GM04503 (cell line): ENCODE data around the gene MAP2.
"Not testable (repeated sequence)": the region's sequence is repeated elsewhere in the genome, so short reads cannot be mapped to it uniquely, and the experiment has no call there.

Source experiments
- DNase-seq: peaks from one replicate; pipeline ENCODE4 v3.0.0-alpha.2; 2012; ENCODE audit warnings: low read depth

The MAP2 gene

DNA sequence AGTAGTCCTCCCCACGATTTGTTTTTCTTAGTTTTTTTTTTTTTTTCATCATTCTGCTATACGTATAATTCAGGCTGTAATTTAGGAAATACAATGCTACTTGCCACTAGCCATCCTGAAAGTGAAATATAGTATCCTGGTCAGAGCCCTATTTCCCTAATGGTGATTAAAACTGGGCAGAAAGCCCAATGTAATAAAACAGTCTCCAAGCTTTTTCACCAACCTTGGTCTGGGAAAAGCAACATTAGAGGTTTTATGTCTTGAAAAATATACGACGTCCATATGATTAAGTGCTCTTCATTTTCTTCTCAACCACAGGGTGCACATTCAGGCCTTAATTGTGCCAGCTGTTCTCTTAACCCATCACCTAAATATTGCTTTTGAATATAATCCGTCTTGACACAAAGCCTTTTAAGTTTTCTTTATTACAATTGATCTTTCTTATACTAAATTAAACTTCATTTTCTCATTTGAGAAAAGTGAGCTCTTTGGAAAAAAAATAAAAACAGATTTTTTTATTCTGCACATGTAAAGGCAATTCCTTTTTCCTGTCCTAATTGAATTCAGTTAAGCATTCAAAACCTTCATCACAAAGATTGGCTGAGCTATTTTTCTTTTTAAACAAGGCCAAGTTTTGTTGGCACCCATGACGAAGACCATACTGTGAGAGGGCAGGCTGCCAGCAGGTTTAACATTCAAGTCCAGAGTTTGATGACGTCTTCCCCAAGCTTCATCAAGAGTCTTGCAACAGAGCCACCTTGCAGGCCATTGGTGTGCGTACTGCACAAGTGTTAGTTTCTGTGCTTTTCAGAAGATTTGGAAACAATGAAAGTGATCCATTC is 52.7 kb downstream of the MAP2 start:
- no peak for DNase-seq

- DNase-seq, result not testable (repeated sequence)
Measured at GRCh38 chr2:209492296-209492695, 68.4 kb downstream of the MAP2 start.

DNA sequence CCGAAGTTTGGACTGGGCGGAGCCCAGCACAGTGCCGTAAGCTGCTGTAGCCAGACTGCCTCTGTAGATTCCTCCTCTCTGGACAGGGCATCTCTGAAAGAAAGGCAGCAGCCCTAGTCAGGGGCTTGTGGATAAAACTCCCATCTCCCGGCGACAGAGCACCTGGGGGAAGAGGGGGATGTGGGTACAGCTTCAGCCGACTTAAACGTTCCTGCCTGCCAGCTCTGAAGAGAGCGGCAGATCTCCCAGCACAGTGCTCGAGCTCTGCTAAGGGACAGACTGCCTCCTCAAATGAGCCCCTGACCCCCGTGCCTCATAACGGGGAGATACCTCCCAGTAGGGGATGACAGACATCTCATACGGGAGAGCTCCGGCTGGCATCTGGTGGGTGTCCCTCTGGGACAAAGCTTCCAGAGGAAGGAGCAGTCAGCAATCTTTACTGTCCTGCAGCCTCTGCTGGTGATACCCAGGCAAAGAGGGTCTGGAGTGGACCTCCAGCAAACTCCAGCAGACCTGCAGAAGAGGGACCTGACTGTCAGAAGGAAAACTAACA is 71.3 kb downstream of the MAP2 start:
- not testable (repeated sequence) for DNase-seq

DNA sequence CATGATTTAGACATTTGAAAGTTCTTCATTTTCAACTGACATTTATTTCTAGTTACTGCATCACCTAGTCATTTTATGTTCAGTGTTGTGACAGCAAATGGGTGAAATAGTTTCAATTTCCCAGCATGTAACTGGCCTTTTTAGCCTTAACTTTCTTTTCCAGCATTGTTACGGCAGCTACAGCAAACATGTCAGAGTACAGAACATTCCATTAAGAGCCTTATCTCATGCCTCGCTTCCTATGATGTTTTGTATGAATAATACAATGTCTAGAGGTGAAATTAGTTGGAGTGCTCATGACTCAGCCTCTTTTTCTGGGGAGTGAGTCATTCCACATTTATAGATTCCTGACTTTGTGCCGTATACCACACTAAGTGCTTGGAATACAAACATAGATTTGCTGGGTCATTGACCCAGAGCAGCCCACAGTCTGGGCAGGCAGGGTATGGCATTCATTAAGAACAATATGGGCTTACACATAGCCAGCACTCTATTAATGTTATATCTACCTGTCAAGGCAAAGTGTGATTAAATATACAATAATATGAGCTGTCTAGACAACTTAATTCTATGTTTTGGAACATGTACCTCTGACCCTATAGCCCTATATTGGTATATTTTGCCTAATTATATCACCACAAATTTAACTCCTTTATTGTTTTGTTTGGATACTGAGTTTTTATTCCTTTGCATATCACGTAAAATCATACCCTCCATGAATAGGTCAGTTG is 72.2 kb downstream of the MAP2 start:
- peak; percentile 91 for DNase-seq

- no peak for DNase-seq
Measured at GRCh38 chr2:209496586-209496982, 72.7 kb downstream of the MAP2 start.

DNA sequence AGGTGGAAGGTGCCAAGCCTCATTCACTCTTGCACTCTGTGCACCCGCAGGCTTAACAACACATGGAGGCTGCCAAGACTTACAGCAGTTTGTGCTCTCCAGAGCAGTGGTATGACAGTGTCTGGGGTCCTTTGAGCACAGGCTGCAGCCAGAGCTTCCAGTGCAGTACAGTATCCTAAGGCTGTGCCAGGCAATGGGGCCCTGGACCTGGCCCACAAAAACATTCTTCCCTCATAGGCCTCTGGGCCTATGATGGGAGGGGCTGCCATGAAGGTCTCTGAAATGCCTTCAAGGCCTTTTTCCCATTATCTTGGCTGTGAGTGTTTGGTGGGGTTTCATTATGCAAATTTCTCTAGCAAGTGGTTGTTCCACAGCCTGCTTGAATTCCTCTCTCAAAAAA is 74.8 kb downstream of the MAP2 start:
- no peak for DNase-seq

DNA sequence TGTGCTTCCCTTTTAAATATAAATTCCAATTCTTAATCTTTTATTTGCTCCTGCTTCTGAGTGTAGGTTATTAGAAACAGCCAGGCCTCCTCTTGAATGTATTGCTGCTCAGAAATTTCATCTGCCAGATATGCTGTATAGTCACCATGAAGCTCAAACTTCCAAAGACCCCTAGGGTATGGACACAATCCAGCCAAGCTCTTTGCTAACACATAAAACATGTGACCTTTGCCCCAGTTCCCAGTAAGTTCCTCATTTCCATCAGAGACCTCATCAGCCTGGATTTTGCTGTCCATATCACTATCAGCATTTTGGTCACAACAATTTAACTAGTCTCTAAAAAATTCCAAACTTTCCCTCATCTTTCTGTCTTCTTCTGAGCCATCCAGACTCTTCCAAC is 75.2 kb downstream of the MAP2 start:
- no peak for DNase-seq

GRCh38 chr2:209501579-209501978 is 77.7 kb downstream of the MAP2 start:
- no peak for DNase-seq

DNA sequence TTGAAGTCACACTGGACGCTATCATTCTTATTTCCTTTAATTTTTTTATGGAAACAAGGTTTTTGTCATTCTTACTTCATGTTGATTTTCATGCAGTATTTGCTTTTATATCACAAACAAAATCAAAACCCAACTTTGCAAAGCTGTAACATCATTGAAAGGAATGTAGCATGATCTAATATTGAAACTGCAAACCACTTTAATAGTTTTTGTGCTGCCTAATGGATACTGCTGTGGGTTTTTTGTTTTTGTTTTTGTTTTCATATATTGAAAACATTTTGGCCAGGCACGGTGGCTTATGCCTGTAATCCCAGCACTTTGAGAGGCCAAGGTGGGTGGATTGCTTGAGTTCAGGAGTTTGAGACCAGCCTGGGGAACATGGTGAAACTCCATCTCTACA is 81.6 kb downstream of the MAP2 start:
- DNase-seq, result no peak

GRCh38 chr2:209508255-209508654 is 84.4 kb downstream of the MAP2 start:
- no peak for DNase-seq

DNA sequence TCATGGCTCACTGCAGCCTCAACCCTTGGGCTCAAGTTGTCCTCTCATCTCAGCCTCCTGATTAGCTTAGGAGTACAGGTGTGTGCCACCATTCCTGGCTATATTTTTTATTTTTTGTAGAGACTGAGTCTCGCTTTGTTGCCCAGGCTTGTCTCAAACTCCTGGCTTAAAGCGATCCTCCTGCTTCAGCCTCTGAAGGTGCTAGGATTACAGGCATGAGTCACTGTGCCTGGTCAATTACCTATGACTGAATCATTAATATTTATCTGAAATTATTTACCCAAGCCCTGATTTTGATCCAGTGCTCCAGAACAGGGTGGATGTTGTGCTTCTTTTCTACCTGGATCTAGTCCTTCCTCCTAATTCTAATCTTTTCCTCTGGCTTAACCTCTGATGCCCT is 87.8 kb downstream of the MAP2 start:
- no peak for DNase-seq

- DNase-seq, result no peak
Measured at GRCh38 chr2:209512971-209513370, 89.1 kb downstream of the MAP2 start.

DNA sequence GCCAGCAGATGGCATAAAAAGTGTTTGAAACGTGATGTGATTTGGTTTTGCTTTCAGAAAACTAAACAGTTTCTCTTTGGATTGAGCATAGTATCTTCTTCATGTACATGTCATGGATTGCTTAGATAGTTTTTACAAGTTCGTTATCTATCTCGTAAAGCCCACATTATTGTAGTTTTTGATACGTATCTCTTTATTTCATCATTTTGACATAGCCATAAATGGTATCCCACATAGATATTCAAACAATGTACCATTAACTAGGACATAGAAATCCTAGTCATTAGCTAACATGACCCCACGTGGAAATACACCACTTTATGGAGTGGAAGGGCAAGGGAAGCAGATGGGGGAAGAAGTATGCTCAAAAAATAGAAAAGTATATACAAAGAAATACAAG is 93.6 kb downstream of the MAP2 start:
- DNase-seq, result no peak

- DNase-seq, result no peak
Measured at GRCh38 chr2:209519271-209519670, 95.4 kb downstream of the MAP2 start.

DNA sequence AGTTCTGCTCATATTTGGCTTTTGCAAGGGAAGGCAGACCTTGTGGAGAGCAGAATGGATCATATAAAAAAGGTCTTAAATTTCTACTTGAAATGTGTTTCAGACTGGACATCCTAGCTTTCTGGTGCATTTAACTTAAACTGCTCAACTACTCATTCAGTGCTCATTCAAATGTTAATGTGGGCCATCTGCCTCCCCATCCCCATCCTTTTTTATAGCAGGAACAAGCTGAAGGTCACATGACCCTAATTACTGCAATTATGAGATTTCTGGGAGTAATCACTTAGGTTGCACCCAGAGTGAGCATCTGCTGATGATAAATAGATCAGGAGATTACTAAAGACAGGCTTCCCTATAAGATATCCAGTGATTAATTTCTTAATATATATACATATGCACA is 96.1 kb downstream of the MAP2 start:
- DNase-seq, result no peak

GRCh38 chr2:209523041-209523740 is 99.3 kb downstream of the MAP2 start:
- DNase-seq, result no peak

- DNase-seq, result no peak
Measured at GRCh38 chr2:209523867-209524266, 100.0 kb downstream of the MAP2 start.

- DNase-seq, result no peak
Measured at GRCh38 chr2:209525331-209525730, 101.5 kb downstream of the MAP2 start.

DNA sequence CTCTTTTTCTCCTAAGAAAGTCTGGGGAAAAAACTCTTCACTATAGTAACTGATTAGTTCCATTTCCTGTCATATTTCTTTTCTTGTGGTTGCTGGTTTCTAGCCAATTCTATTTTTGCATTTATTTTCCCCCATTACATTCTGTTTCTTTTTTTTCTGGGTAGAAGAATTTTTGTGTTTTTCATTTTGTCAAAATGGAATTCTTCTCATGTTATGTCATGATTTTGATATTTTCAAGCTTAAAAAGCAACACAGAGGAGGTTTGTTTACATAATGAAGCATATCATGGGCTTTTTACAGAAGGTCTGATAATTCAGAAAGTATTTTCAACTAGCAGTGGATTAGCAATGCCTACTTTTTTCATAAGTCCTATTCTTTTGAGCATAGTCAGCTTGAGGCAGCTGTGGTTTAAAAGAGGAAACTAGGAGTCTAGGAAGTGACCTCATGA is 102.0 kb downstream of the MAP2 start:
- peak; percentile 91 for DNase-seq

- DNase-seq, result no peak
Measured at GRCh38 chr2:209526561-209526960, 102.7 kb downstream of the MAP2 start.

- no peak for DNase-seq
Measured at GRCh38 chr2:209529579-209529978, 105.7 kb downstream of the MAP2 start.

DNA sequence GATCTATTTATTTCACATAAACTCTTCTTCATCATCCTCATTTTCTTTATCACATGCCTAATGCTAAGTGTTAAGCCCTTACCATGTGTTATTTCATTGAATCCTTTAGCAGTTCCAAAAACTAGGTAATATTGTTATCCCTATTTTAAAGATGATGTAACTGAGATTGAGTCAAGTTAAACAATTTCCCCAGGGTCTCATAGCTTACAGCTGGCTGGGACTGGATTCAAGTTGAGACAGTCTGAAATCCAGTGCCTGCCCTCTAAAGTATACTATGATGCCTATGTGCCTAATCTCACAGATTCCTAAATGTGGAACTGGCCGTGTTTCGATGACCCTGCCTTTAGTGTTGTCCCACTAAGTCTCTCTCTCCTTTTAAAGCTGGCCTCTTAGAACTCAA is 108.5 kb downstream of the MAP2 start:
- DNase-seq, result no peak

GRCh38 chr2:209533391-209533790 is 109.5 kb downstream of the MAP2 start:
- no peak for DNase-seq
